Heart right ventricle (tissue), 16 donors: ENCODE measurements around the gene ARSI. TPM values are rescaled to one million over a fixed set of nuclear protein-coding genes. Genes with fewer than 3 reads are reported as not detected.
A peak's percentile ranks its signal among the peaks of the same experiment; 100 is the strongest.

Source experiments
- ATAC-seq, 8 donors: fragments of 200-7000 bp; cut with Tn5 transposase; one replicate each; pipeline ENCODE4 v1.9.1; 2020; ENCODE audit warnings: mild to moderate bottlenecking in 8 of 8, moderate library complexity in 8 of 8, moderate number of reproducible peaks in 1 of 8
- DNase-seq, 2 donors: peaks; one replicate each; pipeline ENCODE4 v3.0.0-alpha.2; 2020
- H3K27ac ChIP-seq, 10 donors: fragments of 200-600 bp; sonication (generic) in 2 of 10; one replicate each; pipeline versions ENCODE4 v1.5.0 to v1.8.0; 2020 to 2022; ENCODE audit warnings: mild to moderate bottlenecking in 3 of 10
- H3K27me3 ChIP-seq, 7 donors: fragments of 200-600 bp; one replicate each; pipeline ENCODE4 v1.8.0; 2021 to 2022; ENCODE audit warnings: mild to moderate bottlenecking in 2 of 7
- H3K36me3 ChIP-seq, 9 donors: fragments of 200-600 bp; sonication (generic) in 1 of 9; one replicate each; pipeline versions ENCODE4 v1.5.0 to v1.8.0; 2020 to 2022; ENCODE audit warnings: mild to moderate bottlenecking in 2 of 9
- H3K4me1 ChIP-seq, 9 donors: fragments of 200-600 bp; sonication (generic) in 1 of 9; one replicate each; pipeline versions ENCODE4 v1.5.0 to v1.8.0; 2020 to 2022; ENCODE audit warnings: mild to moderate bottlenecking in 4 of 9
- H3K4me3 ChIP-seq, 10 donors: fragments of 200-600 bp; sonication (generic) in 2 of 10; one replicate each; pipeline versions ENCODE4 v1.5.0 to v1.8.0; 2020 to 2022; ENCODE audit warnings: mild to moderate bottlenecking in 7 of 10, moderate library complexity in 2 of 10
- H3K9me3 ChIP-seq, 11 donors: fragments of 200-600 bp in 10 of 11; sonication (generic) in 2 of 11; one replicate each; pipeline versions ENCODE4 v1.5.0 to v1.8.0; 2013 to 2022; ENCODE audit warnings: mild to moderate bottlenecking in 2 of 11, control low read depth in 1 of 11, moderate library complexity in 1 of 11
- CTCF ChIP-seq, 9 donors: fragments of 200-600 bp; sonication (generic) in 2 of 9; IDR thresholded peaks; one replicate each; pipeline versions ENCODE4 v1.5.0 to v1.8.0; 2021 to 2022; ENCODE audit warnings: antibody characterized with exemption in 9 of 9, mild to moderate bottlenecking in 5 of 9, moderate library complexity in 1 of 9
- WGBS, 2 donors: extraction: QIAGEN DNeasy Blood & Tissue Kit; methylation state at CpG; one replicate each; pipeline ENCODE4 v1.1.7; 2013; ENCODE audit warnings: inconsistent platforms in 1 of 2; 5-methylcytosine and 5-hydroxymethylcytosine counted together
- intact Hi-C, 10 donors: fragments of 100-400 bp; cut with DNase I; formaldehyde crosslinking; loops; one replicate each; pipeline versions ENCODE4 v1.11.1 to v1.14.2; 2022
- polyA plus RNA-seq, 2 donors: library from polyadenylated mRNA; stranded (reverse); fragments of 200-250 nt; gene quantifications; one replicate each; pipeline ENCODE4 v1.2.3, GENCODE V29; 2013
- total RNA-seq, 10 donors: library from RNA; stranded (reverse); fragmentation: NEBNext Ultra II Directional in 3 of 10; extraction: Animal tissue kit (Norgen Biotek cat#: 25700) in 3 of 10; gene quantifications; one replicate each; pipeline versions ENCODE4 v1.2.1 to v1.2.4, GENCODE V29; 2021 to 2023
- donor health status: Arrhythmogenic right ventricular cardiomyopathy.
- donor health status: ischemic (EF 13 %, LVEDD 7.1; RV severe dilation, severe dysfunction).
- donor health status: healthy with polysubstance abuse.
- donor health status: DM: no; HTN: yes; CAD: no.
- donor health status: DM: no; HTN: no; CAD: no.
- donor health status: ischemic (EF 25% LVEDD 6.9; RV normal size, moderate dysfunction).
- donor health status: ischemic (EF 25% LVEDD 5.7; RV mildly dilated, moderate dysfunction).
- donor health status: healthy.
- donor health status: DM: yes; HTN: yes; CAD: no.
- donor health status: Ischemic cardiomyopathy.
- donor health status: ischemic (EF 35%, LVEDD 5.7; RV mildly dilated, moderate dysfunction).
- donor health status: nonischemic (EF 11% LVEDD 7.7; RV severe dilation, severe dysfunction).
- donor health status: DM: yes; HTN: yes; CAD: no.
- donor health status: PGD.
- donor health status: ischemic (EF 29% LVEDD 5.4; RV normal size, mild dysfunction).
- donor health status: nonischemic (EF 23%, LVEDD 6.1; RV moderate dilation, normal function).

ARSI gene
- total and polyA plus RNA-seq, 12 donors = 0.11 to 0.65 (median 0.32) TPM; not detected in 2

DNA sequence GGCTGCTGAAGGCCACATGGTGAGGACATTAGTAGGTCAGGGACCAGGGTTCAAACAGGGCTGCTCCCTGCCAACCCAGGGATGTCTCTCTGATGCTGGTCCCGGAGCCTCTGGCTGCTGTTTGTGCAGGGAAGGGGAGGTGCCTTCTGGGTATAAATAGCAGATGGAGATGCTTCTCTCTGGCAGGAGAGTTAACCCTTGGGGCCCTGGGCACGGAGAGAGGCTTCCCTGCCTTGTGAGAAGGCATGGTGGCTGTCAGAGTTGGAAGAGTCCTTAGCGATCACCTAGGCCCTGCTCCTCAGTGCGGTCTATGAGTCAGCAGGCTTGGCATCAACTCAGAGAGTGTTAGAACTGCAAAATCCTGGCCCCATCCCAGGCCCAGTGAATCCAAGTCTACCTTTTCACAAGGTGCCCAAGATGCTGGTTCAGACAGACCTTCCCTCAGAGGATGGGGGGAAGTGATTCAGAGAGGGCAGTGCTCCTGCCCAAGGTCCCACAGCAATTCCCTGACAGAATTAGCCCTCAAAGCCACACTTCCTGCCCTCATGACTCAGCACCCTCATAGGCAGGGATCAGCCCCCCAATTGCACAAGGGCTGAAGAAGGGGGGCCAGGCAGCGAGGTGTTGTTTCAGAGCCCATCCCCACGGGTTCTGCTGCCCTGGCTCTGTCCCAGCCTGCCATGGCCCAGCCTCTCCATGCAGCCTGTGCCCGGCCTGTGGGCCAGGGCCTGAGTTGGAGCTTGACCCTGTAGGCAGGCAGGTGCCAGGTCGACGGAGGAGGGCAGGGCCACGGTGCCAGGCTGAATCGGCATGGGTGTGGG, 38.7 kb downstream of the ARSI start:
- intact Hi-C loops = loop anchor here in 2 of 10 donors (2.0 kb wide), 2 partner anchors 69 to 83 kb away; no protein-coding TSS in a partner anchor
- DNase-seq (no peak), ATAC-seq (peak; percentile 7 to 75 (median 40))
- no peak for TF ChIP-seq CTCF (IDR thresholded peaks at IDR 0.05)
- 58 to 59% methylated on average over 11 of the region's 11 CpGs for WGBS, 2 donors
- Histone ChIP-seq H3K36me3 (no peaks in the 10 kb centered on the region), H3K27me3 (no peaks in the 10 kb centered on the region), H3K27ac (no peak overlapping the region), H3K4me1 (peaks cover 0 to 13% (median 7%) of the 10 kb centered on the region in 9 donors), H3K9me3 (no peaks in the 10 kb centered on the region), H3K4me3 (no peak overlapping the region)

DNA sequence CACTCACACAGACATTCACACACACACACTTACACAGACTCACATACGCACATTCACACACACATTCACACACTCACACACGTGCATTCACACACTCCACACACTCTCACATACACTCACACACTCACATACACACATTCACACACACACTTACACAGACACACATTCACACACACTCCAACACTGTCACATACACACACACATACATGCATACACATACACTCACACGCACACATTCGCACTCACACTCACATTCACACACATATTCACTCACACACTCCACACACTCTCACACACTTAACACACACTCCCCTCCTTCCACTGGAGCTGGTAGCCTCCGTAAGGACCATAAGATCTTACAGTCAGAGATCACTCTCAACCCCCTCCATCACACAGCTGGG, 39.3 kb downstream of the ARSI start:
- H3K36me3 ChIP-seq = no peaks in the 10 kb centered on the region
- WGBS, 2 donors = 70 to 77% methylated on average over 5 of the region's 5 CpGs
- H3K4me1 ChIP-seq = peaks cover 0 to 13% (median 7%) of the 10 kb centered on the region in 9 donors
- H3K27ac ChIP-seq = no peak overlapping the region
- ATAC-seq (peak in 3 of 8 donors; percentile 7 to 21 (median 8)), DNase-seq (no peak)
- H3K4me3 ChIP-seq = no peak overlapping the region
- no peak for TF ChIP-seq CTCF (IDR thresholded peaks at IDR 0.05)
- no peaks in the 10 kb centered on the region for H3K9me3 ChIP-seq
- intact Hi-C loops = loop anchor here in 1 of 10 donors (2.0 kb wide), 1 partner anchor 69 kb away; no protein-coding TSS in a partner anchor
- H3K27me3 ChIP-seq = no peaks in the 10 kb centered on the region

- 90 to 91% methylated on average over 7 of the region's 7 CpGs for WGBS, 2 donors
Observed at GRCh38 chr5:150262502-150262901, 40.2 kb downstream of the ARSI start.

DNA sequence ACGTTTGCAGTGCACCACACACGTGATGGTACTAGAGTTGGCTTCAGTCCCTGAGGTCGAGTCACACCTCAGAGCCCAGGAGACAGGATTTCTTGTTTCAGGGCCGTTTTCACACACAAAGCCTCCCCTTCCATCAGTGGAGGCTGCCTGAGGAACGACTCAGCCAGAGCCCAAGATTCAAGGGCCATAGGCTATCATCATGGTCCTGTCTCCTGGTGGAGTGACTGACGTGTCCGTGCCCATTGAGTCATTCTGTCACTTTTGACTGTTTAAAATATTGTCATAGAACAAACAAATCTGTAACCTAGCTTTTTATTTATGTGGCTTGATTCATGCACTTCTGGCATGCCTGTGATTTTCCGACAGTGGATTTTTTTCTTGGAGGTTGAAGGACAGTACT, 41.5 kb downstream of the ARSI start:
- Histone ChIP-seq H3K9me3 (no peaks in the 10 kb centered on the region), H3K4me3 (no peak overlapping the region), H3K36me3 (no peaks in the 10 kb centered on the region), H3K27me3 (no peaks in the 10 kb centered on the region), H3K4me1 (peaks cover 0 to 13% (median 7%) of the 10 kb centered on the region in 9 donors), H3K27ac (no peak overlapping the region)
- intact Hi-C loops = no loop called here
- WGBS, 2 donors = 61 to 73% methylated on average over 8 of the region's 8 CpGs
- TF ChIP-seq CTCF (IDR thresholded peaks at IDR 0.05) = no peak
- no peak for DNase-seq
- no peak for ATAC-seq

More at GRCh38 chr5:150262502-150262901, 40.2 kb downstream of the ARSI start:
- Histone ChIP-seq H3K27me3 (no peaks in the 10 kb centered on the region), H3K4me1 (peaks cover 0 to 13% (median 7%) of the 10 kb centered on the region in 9 donors), H3K9me3 (no peaks in the 10 kb centered on the region), H3K4me3 (no peak overlapping the region), H3K27ac (no peak overlapping the region), H3K36me3 (no peaks in the 10 kb centered on the region)
- DNase-seq = no peak
- no peak for ATAC-seq
- no peak for TF ChIP-seq CTCF (IDR thresholded peaks at IDR 0.05)
- intact Hi-C loops = loop anchor here in 1 of 10 donors (2.0 kb wide), 1 partner anchor 70 kb away; no protein-coding TSS in a partner anchor
